Thoracic aorta (tissue), 2 donors: ENCODE data around the gene OGFOD1. TPM values are rescaled to one million over a fixed set of nuclear protein-coding genes. Genes with fewer than 3 reads are reported as not detected.
A peak's percentile ranks its signal among the peaks of the same experiment; 100 is the strongest.

ENCODE experiments used
- ATAC-seq: fragments of 150-250 bp; one replicate; pipeline ENCODE4 v1.8.0; 2017; ENCODE audit warnings: low read depth; ENCODE audit not compliant: insufficient number of reproducible peaks, low FRiP score
- DNase-seq: peaks from one replicate; pipeline ENCODE4 v3.0.0-alpha.2; 2020; ENCODE audit warnings: low spot score
- H3K27ac ChIP-seq, 2 donors: fragments of 200-600 bp; sonication (generic); 1 replicate in 1 of 2; 2 replicates in 1 of 2; pipeline ENCODE4 v1.5.1; 2016; ENCODE audit warnings: mild to moderate bottlenecking in 2 of 2, moderate library complexity in 2 of 2
- H3K27me3 ChIP-seq: fragments of 200-600 bp; sonication (generic); replicated peaks from 2 replicates; pipeline ENCODE4 v1.6.0; 2016; ENCODE audit warnings: mild to moderate bottlenecking; ENCODE audit not compliant: insufficient read depth
- H3K36me3 ChIP-seq: fragments of 200-600 bp; sonication (generic); one replicate; pipeline ENCODE4 v1.5.1; 2016
- H3K4me1 ChIP-seq, 2 donors: fragments of 200-600 bp; sonication (generic); 1 replicate in 1 of 2; 2 replicates in 1 of 2; pipeline versions ENCODE4 v1.5.1 to v1.6.0; 2016; ENCODE audit warnings: low read depth in 2 of 2, mild to moderate bottlenecking in 1 of 2; ENCODE audit not compliant: control insufficient read depth in 1 of 2
- H3K4me3 ChIP-seq: fragments of 200-600 bp; sonication (generic); 2 replicates; pipeline ENCODE4 v1.5.1; 2016; ENCODE audit warnings: mild to moderate bottlenecking
- H3K9me3 ChIP-seq: fragments of 200-600 bp; sonication (generic); 2 replicates; pipeline ENCODE4 v1.5.1; 2016
- CTCF ChIP-seq: fragments of 200-600 bp; sonication (generic); IDR thresholded peaks from one replicate; pipeline ENCODE4 v1.5.1; 2019; ENCODE audit warnings: antibody characterized with exemption
- total RNA-seq, 2 donors: library from RNA; depleted of rRNA; stranded (reverse); fragments of >200 nt; gene quantifications; one replicate each; pipeline versions ENCODE4 v1.1.0 to v1.2.3, GENCODE V29; 2016

The OGFOD1 gene
- total RNA-seq, result 10 to 100 TPM; 43.3 to 71.7 TPM

GRCh38 chr16:56450986-56451752 lies at the start of gene OGFOD1, which contains the start of gene NUDT21:
Gene OGFOD1 (plus strand): TSS chr16:56451554. CDS start chr16:56451613, 59 bp downstream.
Gene NUDT21 (minus strand): TSS chr16:56451332. CDS start chr16:56451202, 130 bp downstream.
- Histone ChIP-seq H3K4me1 (peaks cover 18 to 43% of the 10 kb centered on the region in 2 donors), H3K4me3 (peak within 1 kb of the TSS; percentile 90), H3K9me3 (no peaks in the 10 kb centered on the region), H3K27ac (peak within 1 kb of the TSS; percentile 90 to 91), H3K36me3 (peaks cover 7% of the 10 kb centered on the region), H3K27me3 (no peaks in the 10 kb centered on the region)
- peak; percentile 90 for DNase-seq
- TF ChIP-seq CTCF, result peak; percentile 7
- ATAC-seq, result peak; percentile 99

GRCh38 chr16:56405977-56406672 lies 45.2 kb upstream of the OGFOD1 start:
- DNase-seq (no peak), ATAC-seq (no peak)
- no peak for TF ChIP-seq CTCF
- Histone ChIP-seq H3K36me3 (peaks cover 49% of the 10 kb centered on the region), H3K27ac (no peak overlapping the region), H3K4me3 (no peak overlapping the region), H3K9me3 (no peaks in the 10 kb centered on the region), H3K27me3 (no peaks in the 10 kb centered on the region), H3K4me1 (no peaks in the 10 kb centered on the region)

- no peak for TF ChIP-seq CTCF
- ATAC-seq, result no peak
- Histone ChIP-seq H3K4me1 (no peaks in the 10 kb centered on the region), H3K4me3 (no peak overlapping the region), H3K27me3 (no peaks in the 10 kb centered on the region), H3K9me3 (no peaks in the 10 kb centered on the region), H3K27ac (no peak overlapping the region), H3K36me3 (peaks cover 41% of the 10 kb centered on the region)
- DNase-seq, result no peak
Measured at GRCh38 chr16:56408379-56409098, 42.8 kb upstream of the OGFOD1 start.

- ATAC-seq, result no peak
- Histone ChIP-seq H3K27me3 (no peaks in the 10 kb centered on the region), H3K27ac (no peak overlapping the region), H3K4me3 (no peak overlapping the region), H3K4me1 (no peaks in the 10 kb centered on the region), H3K36me3 (peaks cover 38% of the 10 kb centered on the region), H3K9me3 (no peaks in the 10 kb centered on the region)
- DNase-seq, result no peak
- TF ChIP-seq CTCF, result no peak
Measured at GRCh38 chr16:56409195-56409594, 42.2 kb upstream of the OGFOD1 start.

GRCh38 chr16:56411123-56411522 lies 40.2 kb upstream of the OGFOD1 start:
- DNase-seq, result no peak
- Histone ChIP-seq H3K9me3 (no peaks in the 10 kb centered on the region), H3K4me3 (no peak overlapping the region), H3K27ac (no peak overlapping the region), H3K4me1 (peaks cover 11 to 13% of the 10 kb centered on the region in 2 donors), H3K36me3 (peaks cover 29% of the 10 kb centered on the region), H3K27me3 (no peaks in the 10 kb centered on the region)
- no peak for TF ChIP-seq CTCF
- ATAC-seq, result no peak
